MG63 (cell line): ENCODE results near the gene CHCT1. TPM values are rescaled to one million over a fixed set of nuclear protein-coding genes. Genes with fewer than 3 reads are reported as not detected.
A peak's percentile ranks its signal among the peaks of the same experiment; 100 is the strongest.
"Not testable (repeated sequence)": the region's sequence is repeated elsewhere in the genome, so short reads cannot be mapped to it uniquely, and the experiment has no call there.

Experiments used
- DNase-seq: peaks from one replicate; pipeline ENCODE4 v3.0.0-alpha.2; 2020
- H3K27me3 ChIP-seq: fragments of 250-450 bp; sonication (Bioruptor Pico); 2 replicates; pipeline ENCODE4 v1.5.1; 2020; ENCODE audit warnings: mild to moderate bottlenecking, moderate library complexity
- H3K36me3 ChIP-seq: fragments of 250-450 bp; sonication (Bioruptor Pico); 2 replicates; pipeline ENCODE4 v1.5.1; 2020; ENCODE audit warnings: mild to moderate bottlenecking, moderate library complexity
- H3K4me3 ChIP-seq: fragments of 250-450 bp; sonication (Bioruptor Pico); 2 replicates; pipeline ENCODE4 v1.5.1; 2020; ENCODE audit warnings: mild to moderate bottlenecking, moderate library complexity
- H3K9me3 ChIP-seq: fragments of 250-450 bp; sonication (Bioruptor Pico); 2 replicates; pipeline ENCODE4 v1.5.1; 2020; ENCODE audit warnings: mild to moderate bottlenecking, moderate library complexity
- total RNA-seq: library from RNA; depleted of rRNA; stranded (reverse); fragments of >200 nt; shearing (Covaris generic); gene quantifications from 2 replicates; pipeline ENCODE4 v1.2.3, GENCODE V29; 2014; ENCODE audit warnings: low replicate concordance

CHCT1 gene
- total RNA-seq, 1 experiment from 2014 or later: not detected

DNA sequence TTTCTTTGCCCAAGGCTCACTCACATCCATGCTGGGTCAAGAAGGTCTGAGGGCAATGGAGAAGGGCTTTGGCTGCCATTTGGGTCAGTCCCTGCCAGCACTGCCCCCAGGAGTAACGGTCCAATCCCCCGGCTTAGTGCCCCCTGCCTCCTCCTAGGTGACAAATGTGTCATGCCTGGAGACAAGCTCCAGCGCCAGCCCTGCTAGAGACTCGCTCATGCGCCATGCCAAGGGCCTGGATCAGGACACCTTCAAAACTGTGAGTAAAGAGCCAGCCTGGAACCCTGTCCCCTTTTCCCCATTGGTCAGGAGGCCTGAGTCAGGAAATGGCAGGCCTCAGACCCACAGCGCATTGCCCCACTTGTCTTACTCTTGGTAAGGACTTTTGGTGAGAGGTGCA is 3.3 kb downstream of the CHCT1 start:
- Histone ChIP-seq H3K27me3 (no peaks in the 10 kb centered on the region), H3K9me3 (no peaks in the 10 kb centered on the region)
- DNase-seq: no peak

DNA sequence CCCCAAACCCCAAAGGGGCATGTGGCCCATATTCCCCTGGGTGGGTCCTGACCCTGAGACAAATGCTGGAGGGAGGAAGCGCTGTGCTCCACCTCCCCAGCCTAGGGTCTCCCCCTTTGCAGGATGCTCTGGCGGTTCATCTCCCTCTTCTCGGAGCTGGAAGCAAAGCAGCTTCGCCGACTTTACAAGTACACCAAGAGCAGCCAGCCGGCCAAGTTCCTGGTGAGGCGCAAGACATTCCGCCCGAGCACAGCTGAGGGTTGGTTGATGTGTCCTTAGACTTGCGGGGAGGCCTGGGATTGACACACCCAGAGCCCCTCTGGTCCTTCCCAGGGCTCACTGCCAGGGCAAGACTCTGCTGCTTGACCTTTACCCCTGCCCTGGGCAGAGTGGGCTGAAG is 4.3 kb downstream of the CHCT1 start:
- H3K27me3 ChIP-seq: no peaks in the 10 kb centered on the region
- H3K9me3 ChIP-seq: no peaks in the 10 kb centered on the region
- H3K36me3 ChIP-seq: no peaks in the 10 kb centered on the region
- H3K4me3 ChIP-seq: no peak overlapping the region
- no peak for DNase-seq

More for the DNA sequence above, 3.3 kb downstream of the CHCT1 start:
- H3K36me3 ChIP-seq: no peaks in the 10 kb centered on the region
- no peak overlapping the region for H3K4me3 ChIP-seq

DNA sequence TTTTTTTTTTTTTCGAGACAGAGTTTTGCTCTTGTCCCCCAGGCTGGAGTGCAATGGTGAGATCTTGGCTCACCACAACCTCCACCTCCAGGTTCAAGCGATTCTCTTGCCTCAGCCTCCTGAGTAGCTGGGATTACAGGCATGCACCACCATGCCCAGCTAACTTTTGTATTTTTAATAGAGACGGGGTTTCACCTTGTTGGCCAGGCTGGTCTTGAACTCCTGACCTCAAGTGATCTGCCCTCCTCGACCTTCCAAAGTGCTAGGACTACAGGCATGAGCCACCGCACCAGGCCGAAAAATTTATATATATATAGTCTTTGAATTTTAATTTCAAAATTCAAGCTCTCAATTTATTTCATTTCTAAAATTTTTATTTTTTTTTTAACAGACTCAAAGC is 6.2 kb downstream of the CHCT1 start:
- H3K27me3 ChIP-seq, DNase-seq, H3K36me3 ChIP-seq, H3K4me3 ChIP-seq: not testable (repeated sequence)
- peaks cover 11% of the 10 kb centered on the region for H3K9me3 ChIP-seq

DNA sequence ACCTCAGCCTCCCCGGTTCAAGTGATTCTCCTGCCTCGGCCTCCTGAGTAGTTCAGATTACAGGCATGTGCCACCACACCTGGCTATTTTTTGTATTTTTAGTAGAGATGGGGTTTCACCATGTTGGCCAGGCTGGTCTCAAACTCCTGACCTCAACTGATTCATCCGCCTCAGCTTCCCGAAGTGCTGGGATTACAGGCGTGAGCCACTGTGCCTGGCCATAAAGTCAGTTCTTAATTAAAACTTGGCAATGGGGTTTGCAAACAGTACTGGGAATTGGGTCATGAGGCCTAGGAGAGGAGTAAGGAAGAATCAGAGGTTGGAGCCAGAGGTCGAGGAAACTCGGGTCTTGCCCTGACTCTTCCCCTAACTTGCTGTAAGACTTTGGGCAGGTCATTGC is 8.3 kb downstream of the CHCT1 start:
- H3K36me3 ChIP-seq, DNase-seq, H3K27me3 ChIP-seq, H3K4me3 ChIP-seq: not testable (repeated sequence)
- H3K9me3 ChIP-seq: peaks cover 11% of the 10 kb centered on the region

DNA sequence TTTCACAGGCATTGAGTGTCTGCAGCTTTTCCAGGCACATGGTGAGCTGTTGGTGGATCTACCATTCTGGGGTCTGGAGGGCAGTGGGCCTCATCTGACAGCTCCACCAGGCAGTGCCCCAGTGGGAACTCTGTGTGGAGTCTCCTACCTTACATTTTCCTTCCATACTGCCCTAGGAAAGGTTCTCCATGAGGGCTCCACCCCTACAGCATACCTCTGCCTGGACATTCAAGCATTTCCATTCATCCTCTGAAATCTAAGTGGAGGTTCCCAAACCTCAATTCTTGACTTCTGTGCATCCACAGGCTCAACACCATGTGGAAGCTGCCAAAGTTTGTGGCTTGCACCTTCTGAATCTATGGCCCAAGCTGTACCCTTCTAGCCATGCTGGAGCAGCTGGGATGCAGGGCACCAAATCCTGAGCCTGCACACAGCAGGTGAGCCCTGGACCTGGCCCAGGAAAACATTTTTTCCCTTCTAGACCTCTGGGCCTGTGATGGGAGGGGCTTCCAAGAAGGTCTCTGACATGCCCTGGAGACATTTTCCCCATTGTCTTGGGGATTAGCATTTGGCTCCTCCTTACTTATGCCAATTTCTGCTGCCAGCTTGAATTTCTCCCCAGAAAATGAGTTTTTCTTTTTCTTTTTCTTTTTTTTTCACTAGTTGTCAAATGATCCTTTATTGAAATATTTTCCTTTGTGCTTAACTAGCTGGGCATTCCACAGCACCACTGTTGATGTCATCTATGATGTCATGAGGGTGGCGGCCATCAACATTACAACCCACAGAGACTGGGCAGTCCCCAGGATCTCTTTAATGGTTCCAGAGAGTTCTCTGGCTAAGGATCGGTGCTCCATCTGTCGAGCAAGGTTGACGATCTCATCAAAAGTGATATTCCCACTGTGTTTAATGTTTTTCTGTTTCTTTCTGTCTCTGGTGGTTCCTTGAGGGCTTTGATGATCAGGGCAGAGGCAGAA is 11.0 kb downstream of the CHCT1 start:
- not testable (repeated sequence) for H3K27me3 ChIP-seq, H3K36me3 ChIP-seq, H3K4me3 ChIP-seq, DNase-seq
- H3K9me3 ChIP-seq: peaks cover 11% of the 10 kb centered on the region

DNA sequence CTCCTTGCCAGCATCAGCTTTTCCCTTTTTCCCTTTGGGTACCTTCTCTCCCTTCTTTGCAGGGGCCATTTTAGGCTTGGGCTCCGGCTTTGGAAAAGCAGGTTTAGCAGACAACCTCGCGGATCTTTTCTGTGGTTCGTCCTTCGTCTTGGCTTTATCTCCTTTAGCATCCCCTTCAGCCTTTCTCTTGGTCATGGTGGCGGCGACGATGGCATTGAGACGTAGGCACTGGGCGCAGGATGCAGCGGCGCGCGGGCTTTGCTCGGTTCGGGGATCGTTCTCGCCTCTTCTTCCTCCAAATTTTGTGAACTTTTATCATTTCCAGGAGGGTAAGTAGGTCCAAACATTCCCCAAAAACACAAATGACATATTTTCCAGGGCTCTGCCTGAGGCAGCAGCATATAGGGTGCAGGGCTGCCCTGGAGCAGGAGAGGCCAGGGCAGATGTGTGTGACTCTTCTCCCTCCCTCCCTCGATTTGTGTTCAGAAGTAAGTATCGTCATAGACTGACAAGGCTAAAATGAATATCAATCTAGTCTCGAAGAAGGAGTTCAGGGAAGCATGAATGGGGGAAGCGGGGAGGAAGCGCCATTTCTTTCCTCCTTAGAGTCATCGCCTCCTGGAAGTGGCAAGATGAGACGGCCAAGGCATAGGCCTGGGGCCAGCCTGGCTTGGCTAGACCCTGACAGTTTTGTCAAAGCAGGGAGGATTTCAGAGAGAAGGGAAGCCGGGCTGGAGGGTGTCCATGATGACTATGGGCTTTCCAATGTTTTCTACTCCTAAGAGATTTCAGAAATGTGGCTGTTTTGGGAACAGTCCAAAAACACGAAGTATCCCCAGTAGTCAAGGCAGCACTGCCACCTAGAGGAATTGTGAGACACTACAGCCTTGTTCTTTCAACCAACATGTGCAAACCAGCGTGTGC is 13.2 kb downstream of the CHCT1 start:
- Histone ChIP-seq H3K9me3 (peaks cover 11% of the 10 kb centered on the region), H3K36me3 (no peaks in the 10 kb centered on the region), H3K4me3 (no peak overlapping the region), H3K27me3 (no peaks in the 10 kb centered on the region)
- peak; percentile 80 for DNase-seq

DNA sequence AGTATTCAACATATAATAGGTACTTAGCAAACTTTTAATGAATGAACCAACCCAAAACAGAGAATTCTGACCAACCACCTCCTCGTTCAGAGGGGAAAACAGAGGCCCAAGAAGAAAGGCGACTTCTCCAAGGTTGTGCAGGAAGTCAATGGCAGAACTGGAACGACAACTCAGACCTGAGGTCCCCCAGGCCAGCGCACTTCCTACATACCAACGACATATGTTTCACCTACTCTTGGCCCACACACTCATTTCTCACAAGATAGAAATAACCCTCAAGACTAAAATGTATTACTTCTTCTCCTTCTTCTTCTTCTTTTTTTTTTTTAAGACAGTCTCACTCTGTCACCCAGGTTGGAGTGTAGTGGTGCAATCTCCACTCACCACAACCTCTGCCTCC is 14.4 kb downstream of the CHCT1 start:
- H3K27me3 ChIP-seq: no peaks in the 10 kb centered on the region
- no peak for DNase-seq
- no peaks in the 10 kb centered on the region for H3K36me3 ChIP-seq
- H3K9me3 ChIP-seq: peaks cover 11% of the 10 kb centered on the region
- H3K4me3 ChIP-seq: no peak overlapping the region

DNA sequence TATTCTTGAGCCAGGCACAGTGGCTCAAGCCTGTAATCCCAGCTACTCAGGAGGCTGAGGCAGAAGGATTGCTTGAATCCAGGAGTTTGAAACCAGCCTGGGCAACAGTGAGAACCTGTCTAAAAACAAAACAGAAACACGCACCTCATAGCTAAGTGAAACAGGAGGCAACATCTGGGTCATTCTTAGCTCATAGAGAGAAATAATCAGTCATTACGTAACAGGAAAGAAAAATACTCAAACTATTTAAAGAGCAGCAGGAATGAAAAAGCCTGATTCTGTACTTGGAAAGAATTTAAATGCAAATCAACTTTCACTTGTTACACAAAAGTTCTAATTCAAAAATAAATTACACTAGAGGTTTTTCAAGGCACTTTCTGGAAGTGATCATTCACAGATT is 17.2 kb downstream of the CHCT1 start:
- Histone ChIP-seq H3K4me3 (no peak overlapping the region), H3K36me3 (peaks cover 3% of the 10 kb centered on the region; the same call in 1 of the 2 replicates), H3K9me3 (no peaks in the 10 kb centered on the region), H3K27me3 (no peaks in the 10 kb centered on the region)
- no peak for DNase-seq

DNA sequence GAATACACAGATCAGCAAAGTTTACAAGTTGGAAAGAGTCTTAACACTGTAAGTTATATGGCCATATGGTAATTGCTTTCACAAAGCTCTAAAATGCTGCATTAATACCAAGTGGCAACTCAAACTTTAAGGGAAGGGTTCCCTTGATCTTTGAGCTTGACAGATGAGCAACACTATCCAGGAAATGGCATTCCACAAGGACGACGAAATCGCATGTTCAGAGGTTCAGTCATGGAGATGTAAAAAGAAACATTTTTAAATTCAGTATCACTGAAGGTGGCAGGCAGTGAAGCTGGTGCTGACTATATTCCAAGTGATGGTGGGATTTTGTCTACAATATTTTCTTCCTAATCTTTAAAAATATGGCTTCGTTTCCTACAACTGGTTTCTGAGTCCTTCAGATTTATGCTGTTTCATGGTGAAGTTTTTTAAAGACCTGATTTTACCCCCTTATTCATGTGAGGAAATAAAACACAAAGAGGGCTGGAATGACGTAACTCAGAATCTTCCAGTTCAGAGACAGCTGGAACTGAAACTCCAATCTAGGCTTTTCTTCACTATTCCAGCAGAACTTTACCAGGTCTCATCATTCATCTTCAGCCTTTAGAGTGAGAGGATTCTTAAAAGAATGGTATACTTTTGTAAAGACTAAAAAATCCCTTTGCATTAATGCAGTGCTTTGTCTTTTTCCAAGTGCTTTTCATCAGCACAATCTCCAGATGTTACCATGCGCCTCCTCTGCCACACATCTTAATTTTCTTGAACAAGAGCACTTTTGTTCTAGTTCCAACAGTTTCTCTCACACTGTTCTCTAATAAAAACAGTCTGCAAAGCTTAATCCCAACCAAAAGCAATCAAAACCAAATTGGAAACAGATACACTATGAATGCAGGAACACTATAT is 20.2 kb downstream of the CHCT1 start:
- Histone ChIP-seq H3K36me3 (peaks cover 11% of the 10 kb centered on the region; the same call in 1 of the 2 replicates), H3K9me3 (no peaks in the 10 kb centered on the region), H3K27me3 (no peaks in the 10 kb centered on the region), H3K4me3 (no peak overlapping the region)
- DNase-seq: peak; percentile 46

DNA sequence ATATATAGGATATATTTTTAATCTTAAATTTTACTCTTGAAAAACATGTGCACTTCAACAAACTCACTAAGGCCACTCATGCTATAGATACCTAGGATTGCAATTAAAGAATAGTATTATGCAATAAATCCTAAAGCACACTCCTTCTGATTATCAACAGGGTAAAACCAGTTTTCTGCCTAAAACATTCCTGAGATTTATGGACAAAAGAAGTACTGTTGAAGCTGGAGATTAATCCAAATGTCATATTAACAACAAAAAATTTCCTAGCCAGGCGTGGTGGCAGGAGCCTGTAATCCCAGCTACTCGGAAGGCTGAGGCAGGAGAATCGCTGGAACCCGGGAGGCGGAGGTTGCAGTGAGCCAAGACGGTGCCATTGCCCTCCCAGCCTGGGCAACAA is 21.4 kb downstream of the CHCT1 start:
- Histone ChIP-seq H3K36me3 (peaks cover 16% of the 10 kb centered on the region), H3K4me3 (no peak overlapping the region), H3K27me3 (no peaks in the 10 kb centered on the region), H3K9me3 (no peaks in the 10 kb centered on the region)
- no peak for DNase-seq

DNA sequence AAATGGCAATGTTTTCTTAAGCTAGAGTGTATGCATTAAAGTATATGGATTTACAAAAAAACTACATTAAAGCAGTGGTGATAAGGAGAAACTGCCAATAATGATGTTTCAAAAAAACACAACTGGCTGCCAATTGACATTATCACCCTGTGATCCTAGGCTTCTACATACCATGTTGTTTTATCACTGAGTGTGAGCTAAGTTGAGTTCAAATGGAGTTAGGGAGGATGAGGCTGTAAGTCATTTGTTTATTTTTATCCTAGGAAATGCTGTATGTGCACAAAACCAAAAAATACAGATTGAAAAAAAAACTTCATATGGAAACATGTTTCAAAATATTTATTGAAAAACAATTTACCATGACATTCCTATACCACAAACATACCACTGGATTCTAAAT is 22.9 kb downstream of the CHCT1 start:
- Histone ChIP-seq H3K4me3 (no peak overlapping the region), H3K27me3 (no peaks in the 10 kb centered on the region), H3K9me3 (no peaks in the 10 kb centered on the region), H3K36me3 (peaks cover 19% of the 10 kb centered on the region)
- no peak for DNase-seq

DNA sequence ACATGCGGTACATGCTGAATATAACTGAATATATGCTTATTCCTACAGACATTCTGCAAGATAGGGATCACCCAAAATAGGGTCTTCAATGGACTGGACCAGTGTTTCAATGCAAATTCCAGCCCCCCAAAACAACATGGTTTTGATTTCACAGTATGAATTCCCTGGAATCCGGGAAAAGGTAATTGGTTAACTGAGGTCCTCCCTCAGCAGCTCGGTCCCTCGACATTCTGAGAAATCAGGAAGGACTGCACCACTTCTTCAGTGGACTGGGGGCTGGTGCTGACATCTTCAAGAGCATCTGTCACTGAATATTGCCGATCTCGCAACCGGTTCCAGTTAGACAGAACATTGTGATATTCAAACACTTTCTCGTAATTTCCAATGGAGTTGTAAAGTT is 25.1 kb downstream of the CHCT1 start:
- no peak for DNase-seq
- Histone ChIP-seq H3K4me3 (no peak overlapping the region), H3K27me3 (no peaks in the 10 kb centered on the region), H3K9me3 (no peaks in the 10 kb centered on the region), H3K36me3 (peaks cover 33% of the 10 kb centered on the region)

DNA sequence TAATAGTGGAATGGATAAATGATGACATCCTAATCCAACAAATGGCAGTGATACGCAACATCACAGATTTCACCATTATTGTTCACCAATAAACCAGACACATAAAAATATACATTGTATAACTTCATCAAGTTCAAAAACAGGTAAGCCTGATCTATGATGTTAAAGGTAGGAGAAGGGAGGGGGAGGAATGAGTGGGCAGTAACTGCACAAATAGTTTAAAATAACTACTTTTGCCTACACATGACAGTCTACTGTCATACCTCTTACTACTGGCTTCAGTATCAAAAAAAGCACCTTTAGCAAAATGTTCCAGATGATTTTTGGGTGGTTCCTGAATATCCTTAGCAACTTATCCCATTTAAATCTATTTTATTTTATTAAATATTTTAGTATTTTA is 28.8 kb downstream of the CHCT1 start:
- H3K36me3 ChIP-seq: peaks cover 56% of the 10 kb centered on the region
- H3K4me3 ChIP-seq: no peak overlapping the region
- no peak for DNase-seq

DNA sequence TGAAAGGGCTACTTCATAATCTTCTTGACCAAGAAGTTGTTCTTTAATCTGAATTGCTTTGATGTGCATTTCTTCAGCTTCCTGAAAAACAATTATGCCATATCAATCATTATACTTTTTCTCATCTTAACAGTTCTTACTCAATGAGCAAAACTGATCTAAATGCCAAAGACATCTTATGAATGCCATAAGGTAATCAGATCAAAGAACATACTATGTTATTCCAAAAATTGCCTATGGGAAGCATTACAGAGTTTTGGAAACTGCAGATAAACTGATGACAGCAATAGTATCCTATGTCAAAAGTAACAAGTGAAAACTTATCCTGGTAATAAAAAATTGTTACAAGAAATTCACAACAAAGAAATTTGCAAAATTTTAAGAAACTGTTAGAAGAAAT is 29.7 kb downstream of the CHCT1 start:
- no peaks in the 10 kb centered on the region for H3K27me3 ChIP-seq
- H3K9me3 ChIP-seq: no peaks in the 10 kb centered on the region
- no peak overlapping the region for H3K4me3 ChIP-seq
- DNase-seq: no peak
- H3K36me3 ChIP-seq: peaks cover 62% of the 10 kb centered on the region

More for the DNA sequence above, 28.8 kb downstream of the CHCT1 start:
- Histone ChIP-seq H3K27me3 (no peaks in the 10 kb centered on the region), H3K9me3 (no peaks in the 10 kb centered on the region)

DNA sequence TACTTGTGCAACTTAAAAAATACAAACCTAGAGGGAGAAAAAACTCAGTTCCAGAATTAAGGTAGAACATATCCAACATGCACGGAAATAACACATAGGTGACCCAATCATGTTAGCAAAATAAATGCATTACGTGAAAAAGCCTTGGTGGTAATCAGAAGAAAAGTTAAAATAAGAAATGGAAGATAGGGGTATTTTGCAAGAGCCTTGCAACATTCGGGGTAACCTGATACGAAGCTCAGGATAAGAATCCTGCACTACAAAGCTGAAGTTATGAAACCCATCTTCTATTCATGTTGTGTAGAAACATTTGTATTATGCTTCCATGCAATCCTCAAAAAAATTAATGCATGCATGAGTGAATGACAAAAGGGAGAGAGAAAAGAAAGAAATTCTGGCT is 33.1 kb downstream of the CHCT1 start:
- 0 out of 2 replicates have a peak, but pooled peaks cover 6% of the 10 kb centered on the region for H3K9me3 ChIP-seq
- DNase-seq: no peak
- no peaks in the 10 kb centered on the region for H3K27me3 ChIP-seq
- H3K36me3 ChIP-seq: peaks cover 79% of the 10 kb centered on the region
- H3K4me3 ChIP-seq: no peak overlapping the region

DNA sequence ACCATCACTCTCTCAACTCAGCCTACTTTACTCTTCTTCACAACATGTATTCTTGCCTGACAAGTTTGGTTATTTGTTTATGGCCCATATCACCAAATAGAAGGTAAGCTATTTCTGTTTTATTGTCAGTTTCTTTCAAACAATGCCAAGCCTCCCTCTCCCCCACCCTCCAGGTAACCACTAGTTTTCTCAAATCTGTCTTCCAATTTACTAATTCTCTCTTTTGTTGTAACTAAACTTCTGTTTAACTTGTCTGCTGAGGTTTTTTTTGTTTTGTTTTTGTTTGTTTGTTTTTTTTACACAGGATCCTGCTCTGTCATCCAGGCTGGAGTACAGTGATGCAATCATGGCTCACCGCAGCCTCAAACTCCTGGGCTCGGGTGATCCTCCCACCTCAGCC is 34.9 kb downstream of the CHCT1 start:
- 0 out of 2 replicates have a peak, but pooled peaks cover 6% of the 10 kb centered on the region for H3K9me3 ChIP-seq
- no peaks in the 10 kb centered on the region for H3K27me3 ChIP-seq
- no peak for DNase-seq
- peaks cover 85% of the 10 kb centered on the region for H3K36me3 ChIP-seq
- H3K4me3 ChIP-seq: no peak overlapping the region
